Measurements from ENCODE around the gene LRP5.

Gene LRP5

DNA sequence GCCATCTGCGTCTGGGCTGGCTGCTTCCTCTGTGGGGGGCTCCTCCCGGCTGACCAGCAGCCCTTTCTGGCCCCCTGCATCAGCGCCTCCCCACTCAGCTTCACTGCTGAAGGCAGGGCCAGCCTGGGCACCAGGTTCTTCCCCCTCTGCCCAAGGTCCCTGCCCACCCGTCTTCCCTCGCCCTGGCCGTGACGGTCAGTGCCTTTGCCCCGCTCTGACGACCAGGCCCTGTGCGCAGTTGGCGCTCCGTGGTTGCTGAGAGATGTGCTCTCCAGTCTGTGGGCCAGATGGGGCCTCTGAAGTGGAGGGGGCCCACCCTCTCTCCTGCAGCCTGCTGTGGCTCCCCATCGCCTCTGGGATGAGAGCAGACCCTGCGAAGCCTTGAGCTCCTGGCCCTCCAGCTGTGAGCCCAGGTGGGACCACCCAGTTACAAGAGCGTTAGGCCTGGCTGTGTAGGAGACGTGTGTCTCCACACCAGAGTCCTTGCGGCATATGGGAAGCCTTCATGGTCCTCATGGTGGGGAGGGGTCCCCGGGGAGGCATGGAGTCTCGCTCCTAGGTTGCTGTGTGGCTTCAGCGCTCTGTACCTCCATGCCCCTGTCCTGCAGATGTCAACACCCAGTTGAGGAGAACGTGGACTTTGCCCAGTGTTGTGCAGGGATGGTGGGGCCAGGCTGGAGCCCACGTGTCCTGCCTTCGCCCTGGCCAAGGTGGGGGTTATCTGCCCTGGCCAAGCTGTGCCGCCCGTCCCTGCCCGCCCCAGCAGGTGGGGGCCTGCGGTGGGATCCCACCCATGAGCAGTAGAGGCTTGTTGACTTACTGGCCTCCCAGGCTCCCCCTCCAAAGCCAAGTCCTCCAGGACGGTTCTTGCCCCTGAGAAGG is 14.2 kb downstream of the LRP5 start:
- Histone ChIP-seq H3K9me3 (ENCODE audit: low read length) (no peaks in the 10 kb centered on the region), H3K27ac (ENCODE audit: low read depth, low read length) (no peak overlapping the region), H3K4me1 (ENCODE audit: insufficient read depth, low read length) (peaks cover 79% of the 10 kb centered on the region), H3K4me3 (ENCODE audit: low read depth in 1 of 2, low read length in 2 of 2) (no peak overlapping the region), H3K27me3 (ENCODE audit: control insufficient read depth in 1 of 2, insufficient read depth in 2 of 2, low read length in 2 of 2) (no peaks in the 10 kb centered on the region), H3K36me3 (ENCODE audit: insufficient read depth, low read length) (no peaks in the 10 kb centered on the region), H3K9ac (ENCODE audit: low read length) (no peak overlapping the region)

DNA sequence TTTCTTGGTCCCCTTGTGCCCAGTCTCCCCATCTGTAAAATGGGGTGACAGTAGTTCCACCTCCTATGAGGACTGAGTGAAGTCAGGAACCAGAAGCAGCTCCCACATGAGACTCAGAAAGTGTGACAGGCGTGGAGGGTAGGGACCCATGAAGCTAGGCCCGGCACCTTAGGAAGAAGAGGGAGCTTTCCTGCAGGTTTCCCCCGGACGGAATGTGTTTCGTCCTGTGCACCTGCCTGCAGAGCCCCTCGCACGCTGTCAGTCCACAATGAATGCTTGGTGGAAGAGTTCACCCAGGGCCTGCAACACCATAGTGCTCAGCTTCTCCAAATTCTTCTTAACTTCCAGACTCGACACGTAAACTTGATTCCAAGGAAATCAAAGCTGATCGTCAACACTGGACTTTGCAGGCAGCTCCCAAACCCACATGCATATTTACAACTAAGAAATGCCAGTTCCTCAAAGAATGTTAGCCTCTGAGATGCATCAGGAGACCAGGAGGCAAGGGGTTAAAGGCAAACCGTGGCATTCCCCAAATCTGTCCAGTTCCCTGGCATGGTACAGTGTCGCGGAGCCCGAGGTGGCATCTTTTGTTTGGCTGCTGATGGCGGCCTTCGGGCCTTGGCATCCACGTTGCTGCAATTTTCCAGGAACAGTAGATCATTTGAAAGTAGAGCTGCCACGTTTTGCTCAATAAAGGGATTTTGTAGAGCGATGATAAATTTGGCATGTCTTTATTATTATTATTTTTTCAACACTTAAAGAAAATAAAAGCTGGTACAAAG is 15.4 kb downstream of the LRP5 start:
- Histone ChIP-seq H3K27me3 (ENCODE audit: control insufficient read depth in 1 of 2, insufficient read depth in 2 of 2, low read length in 2 of 2) (no peaks in the 10 kb centered on the region), H3K4me3 (ENCODE audit: low read depth in 1 of 2, low read length in 2 of 2) (peak overlapping the region in 1 of 2 donors; percentile 33), H3K4me1 (ENCODE audit: insufficient read depth, low read length) (peaks cover 70% of the 10 kb centered on the region), H3K36me3 (ENCODE audit: insufficient read depth, low read length) (no peaks in the 10 kb centered on the region), H3K9ac (ENCODE audit: low read length) (no peak overlapping the region), H3K9me3 (ENCODE audit: low read length) (no peaks in the 10 kb centered on the region), H3K27ac (ENCODE audit: low read depth, low read length) (peak overlapping the region; percentile 44)

DNA sequence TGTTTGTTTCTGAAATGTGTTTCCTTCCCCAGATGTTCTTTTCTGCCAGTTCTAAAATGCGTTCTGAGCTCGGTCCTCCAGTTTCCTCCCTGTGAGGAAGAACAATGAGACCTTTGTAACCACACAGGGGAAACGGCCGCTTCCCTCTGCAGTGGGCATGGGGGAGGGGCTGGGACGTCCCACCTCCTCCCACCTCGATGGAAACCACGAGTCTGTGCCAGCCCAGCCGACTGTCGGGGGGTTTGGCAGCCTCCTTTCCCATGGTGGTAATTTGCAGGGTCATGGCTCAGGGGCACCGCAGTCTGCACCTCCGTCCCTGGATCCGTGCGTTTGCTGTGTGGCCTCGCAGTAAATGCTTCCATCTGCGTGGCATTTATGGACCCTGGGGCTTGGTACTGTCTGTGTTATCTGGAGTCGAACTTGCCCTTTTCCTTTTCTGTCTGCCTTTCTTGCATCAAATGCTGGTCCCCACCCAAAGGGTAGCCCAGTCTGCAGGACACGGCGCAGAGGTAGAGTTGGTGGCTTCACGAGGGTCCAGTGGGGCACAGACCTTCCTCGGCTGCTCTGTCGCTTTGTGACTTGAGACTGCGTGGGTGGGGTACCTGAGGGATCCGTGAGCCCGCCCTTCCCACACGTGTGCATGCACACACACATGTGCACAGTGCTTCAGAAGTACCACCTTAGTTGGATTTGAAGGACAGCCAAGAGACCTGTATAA is 16.1 kb downstream of the LRP5 start:
- H3K9me3 ChIP-seq (ENCODE audit: low read length) = no peaks in the 10 kb centered on the region
- H3K36me3 ChIP-seq (ENCODE audit: insufficient read depth, low read length) = no peaks in the 10 kb centered on the region
- H3K4me1 ChIP-seq (ENCODE audit: insufficient read depth, low read length) = peaks cover 75% of the 10 kb centered on the region
- H3K9ac ChIP-seq (ENCODE audit: low read length) = no peak overlapping the region
- H3K4me3 ChIP-seq (ENCODE audit: low read depth in 1 of 2, low read length in 2 of 2) = peak overlapping the region in 1 of 2 donors; percentile 33
- H3K27me3 ChIP-seq (ENCODE audit: control insufficient read depth in 1 of 2, insufficient read depth in 2 of 2, low read length in 2 of 2) = no peaks in the 10 kb centered on the region
- peak overlapping the region; percentile 44 for H3K27ac ChIP-seq (ENCODE audit: low read depth, low read length)

DNA sequence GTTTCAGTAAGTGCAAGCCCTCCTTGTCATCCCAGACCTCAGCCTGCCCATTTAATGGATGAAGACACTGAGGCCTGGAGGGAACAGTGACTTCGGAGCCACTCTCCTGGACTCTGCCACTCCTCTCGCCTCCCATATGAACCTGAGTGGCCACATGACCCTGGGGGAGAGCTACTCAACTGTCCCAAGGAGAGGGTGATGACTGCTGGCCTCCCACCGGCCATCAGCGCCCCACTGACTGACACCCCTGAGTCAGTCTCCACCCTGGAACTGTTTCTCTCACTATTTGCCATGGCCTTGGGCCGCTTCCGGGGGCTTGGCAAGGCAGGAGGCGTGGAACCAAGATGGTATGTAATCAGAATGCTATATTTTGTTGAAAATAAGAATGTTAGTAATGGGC is 17.1 kb downstream of the LRP5 start:
- no peak overlapping the region for H3K4me3 ChIP-seq (ENCODE audit: low read depth in 1 of 2, low read length in 2 of 2)
- no peak overlapping the region for H3K9ac ChIP-seq (ENCODE audit: low read length)
- H3K36me3 ChIP-seq (ENCODE audit: insufficient read depth, low read length) = no peaks in the 10 kb centered on the region
- no peaks in the 10 kb centered on the region for H3K27me3 ChIP-seq (ENCODE audit: control insufficient read depth in 1 of 2, insufficient read depth in 2 of 2, low read length in 2 of 2)
- no peak overlapping the region for H3K27ac ChIP-seq (ENCODE audit: low read depth, low read length)
- peaks cover 73% of the 10 kb centered on the region for H3K4me1 ChIP-seq (ENCODE audit: insufficient read depth, low read length)
- H3K9me3 ChIP-seq (ENCODE audit: low read length) = no peaks in the 10 kb centered on the region

DNA sequence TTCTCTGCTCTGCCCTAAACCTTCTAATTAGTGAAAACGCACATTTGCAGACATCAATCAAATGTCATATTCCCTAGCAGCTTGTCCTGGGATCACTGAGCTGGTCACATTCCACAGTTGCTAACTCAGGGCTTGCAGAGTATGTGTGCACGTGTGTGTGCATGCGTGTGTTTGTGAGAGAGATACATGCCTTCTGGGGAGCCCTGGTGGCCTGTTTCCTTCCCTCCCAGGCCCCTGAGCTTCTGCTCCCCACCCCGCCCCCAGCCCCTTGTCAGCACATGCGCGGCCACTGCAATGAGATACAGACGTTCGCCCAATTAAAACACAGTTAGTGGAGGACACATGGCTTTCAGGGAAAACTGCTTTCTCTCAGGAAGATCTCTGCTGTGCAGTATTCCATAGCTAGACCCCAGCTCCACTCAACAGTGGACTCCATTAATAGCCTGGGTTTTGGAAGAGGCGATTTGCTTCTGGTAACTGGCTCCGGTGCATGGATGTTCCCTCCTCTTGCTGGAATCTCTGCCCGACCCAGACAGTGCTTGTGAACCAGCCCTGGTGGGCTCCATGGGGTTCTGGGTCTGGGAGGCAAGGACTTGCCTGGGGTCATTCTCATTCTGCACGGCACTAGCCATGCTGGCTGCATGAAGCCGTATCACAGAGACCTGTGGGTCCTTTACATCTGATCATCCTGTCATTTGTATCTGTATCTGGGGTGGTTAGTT is 17.7 kb downstream of the LRP5 start:
- no peak overlapping the region for H3K9ac ChIP-seq (ENCODE audit: low read length)
- peaks cover 67% of the 10 kb centered on the region for H3K4me1 ChIP-seq (ENCODE audit: insufficient read depth, low read length)

DNA sequence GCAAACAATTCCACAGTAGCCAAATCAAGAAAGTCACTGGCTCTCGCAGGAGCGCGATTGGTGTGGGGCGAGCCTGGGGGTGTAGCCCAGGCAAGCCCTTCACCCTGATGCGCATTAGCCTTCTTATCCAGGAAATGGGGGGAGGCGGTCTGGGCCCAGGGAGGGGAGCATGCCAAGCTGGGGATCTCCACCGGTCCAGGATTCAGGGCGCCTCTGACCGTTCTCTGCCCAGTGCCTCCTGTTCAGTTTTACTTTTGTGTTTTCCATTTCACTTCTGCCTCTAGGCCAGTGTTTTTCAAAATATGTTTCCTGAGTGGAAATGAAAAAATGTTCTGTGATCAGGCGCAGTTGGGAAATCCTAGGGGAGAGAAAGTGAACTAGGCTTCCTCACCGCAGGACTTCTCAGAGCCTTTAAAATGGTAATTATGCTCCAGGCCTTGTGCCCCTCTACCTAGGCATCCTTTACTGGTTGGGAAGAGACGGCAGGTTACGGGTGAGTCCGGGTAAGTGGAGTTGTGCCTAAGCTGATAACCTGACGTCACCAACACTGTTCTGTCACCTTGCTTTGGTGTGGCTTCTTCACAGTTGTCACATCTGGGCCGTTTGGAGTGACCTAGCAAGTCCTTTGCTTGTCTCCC is 18.4 kb downstream of the LRP5 start:
- Histone ChIP-seq H3K9me3 (ENCODE audit: low read length) (no peaks in the 10 kb centered on the region), H3K27ac (ENCODE audit: low read depth, low read length) (no peak overlapping the region), H3K4me3 (ENCODE audit: low read depth in 1 of 2, low read length in 2 of 2) (no peak overlapping the region), H3K27me3 (ENCODE audit: control insufficient read depth in 1 of 2, insufficient read depth in 2 of 2, low read length in 2 of 2) (no peaks in the 10 kb centered on the region), H3K4me1 (ENCODE audit: insufficient read depth, low read length) (peaks cover 67% of the 10 kb centered on the region), H3K9ac (ENCODE audit: low read length) (no peak overlapping the region), H3K36me3 (ENCODE audit: insufficient read depth, low read length) (no peaks in the 10 kb centered on the region)

More for the DNA sequence above, 17.7 kb downstream of the LRP5 start:
- Histone ChIP-seq H3K9me3 (ENCODE audit: low read length) (no peaks in the 10 kb centered on the region), H3K36me3 (ENCODE audit: insufficient read depth, low read length) (no peaks in the 10 kb centered on the region), H3K4me3 (ENCODE audit: low read depth in 1 of 2, low read length in 2 of 2) (no peak overlapping the region), H3K27me3 (ENCODE audit: control insufficient read depth in 1 of 2, insufficient read depth in 2 of 2, low read length in 2 of 2) (no peaks in the 10 kb centered on the region), H3K27ac (ENCODE audit: low read depth, low read length) (peak overlapping the region; percentile 25)

DNA sequence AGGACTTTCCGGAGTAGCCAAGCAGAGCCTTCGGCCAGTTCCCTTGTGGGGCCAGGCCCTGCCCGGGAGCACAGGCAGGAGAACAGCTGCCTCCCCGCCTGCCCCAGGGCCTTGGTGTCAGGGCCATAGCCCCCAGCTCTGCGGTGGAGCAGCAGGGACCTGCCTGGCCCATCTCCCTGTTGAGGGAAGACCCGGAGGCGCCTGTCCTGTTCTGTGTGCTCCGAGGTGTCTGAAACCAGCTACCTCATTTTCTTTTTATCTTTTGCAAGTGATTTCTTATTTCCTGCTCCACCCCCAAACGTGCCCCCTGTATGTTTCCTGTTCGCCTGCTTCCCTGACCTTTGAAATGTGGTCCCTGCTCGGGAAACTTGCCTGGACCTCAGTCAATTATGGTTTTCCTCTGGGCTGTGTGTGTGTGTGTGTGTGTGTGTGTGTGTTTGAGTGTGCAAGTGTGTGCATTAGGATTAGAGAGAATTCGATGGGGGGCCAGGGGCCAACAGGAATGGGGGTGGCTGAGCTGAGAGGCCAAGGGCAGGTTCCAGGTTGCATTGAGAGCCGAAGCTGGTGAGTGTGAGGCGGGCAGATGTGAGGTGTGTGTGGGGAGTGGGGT is 19.1 kb downstream of the LRP5 start:
- no peaks in the 10 kb centered on the region for H3K9me3 ChIP-seq (ENCODE audit: low read length)
- H3K9ac ChIP-seq (ENCODE audit: low read length) = no peak overlapping the region
- peaks cover 71% of the 10 kb centered on the region for H3K4me1 ChIP-seq (ENCODE audit: insufficient read depth, low read length)
- H3K27me3 ChIP-seq (ENCODE audit: control insufficient read depth in 1 of 2, insufficient read depth in 2 of 2, low read length in 2 of 2) = no peaks in the 10 kb centered on the region
- no peak overlapping the region for H3K4me3 ChIP-seq (ENCODE audit: low read depth in 1 of 2, low read length in 2 of 2)
- no peaks in the 10 kb centered on the region for H3K36me3 ChIP-seq (ENCODE audit: insufficient read depth, low read length)
- no peak overlapping the region for H3K27ac ChIP-seq (ENCODE audit: low read depth, low read length)

DNA sequence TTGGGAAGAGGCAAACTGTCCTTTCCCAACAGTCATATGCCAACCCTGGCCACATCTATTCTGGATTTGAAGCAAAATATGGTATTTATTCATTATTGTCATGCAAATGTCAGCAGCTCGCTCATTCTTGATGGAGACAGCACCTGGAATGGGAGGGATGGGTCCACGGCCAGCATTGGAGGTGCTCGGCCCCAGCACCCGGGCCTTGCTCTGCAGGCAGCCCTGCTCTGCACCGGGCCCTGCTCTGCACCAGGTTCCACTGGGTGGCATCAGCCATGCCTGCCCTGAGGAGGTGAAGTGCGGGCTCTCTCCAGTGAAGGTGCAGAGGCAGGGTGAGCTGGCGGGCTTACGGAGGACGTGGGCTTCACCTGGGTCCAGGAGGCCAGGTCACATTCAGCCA is 19.8 kb downstream of the LRP5 start:
- Histone ChIP-seq H3K27ac (ENCODE audit: low read depth, low read length) (no peak overlapping the region), H3K9me3 (ENCODE audit: low read length) (no peaks in the 10 kb centered on the region), H3K4me3 (ENCODE audit: low read depth in 1 of 2, low read length in 2 of 2) (no peak overlapping the region), H3K27me3 (ENCODE audit: control insufficient read depth in 1 of 2, insufficient read depth in 2 of 2, low read length in 2 of 2) (no peaks in the 10 kb centered on the region), H3K36me3 (ENCODE audit: insufficient read depth, low read length) (no peaks in the 10 kb centered on the region), H3K4me1 (ENCODE audit: insufficient read depth, low read length) (peaks cover 71% of the 10 kb centered on the region), H3K9ac (ENCODE audit: low read length) (no peak overlapping the region)

DNA sequence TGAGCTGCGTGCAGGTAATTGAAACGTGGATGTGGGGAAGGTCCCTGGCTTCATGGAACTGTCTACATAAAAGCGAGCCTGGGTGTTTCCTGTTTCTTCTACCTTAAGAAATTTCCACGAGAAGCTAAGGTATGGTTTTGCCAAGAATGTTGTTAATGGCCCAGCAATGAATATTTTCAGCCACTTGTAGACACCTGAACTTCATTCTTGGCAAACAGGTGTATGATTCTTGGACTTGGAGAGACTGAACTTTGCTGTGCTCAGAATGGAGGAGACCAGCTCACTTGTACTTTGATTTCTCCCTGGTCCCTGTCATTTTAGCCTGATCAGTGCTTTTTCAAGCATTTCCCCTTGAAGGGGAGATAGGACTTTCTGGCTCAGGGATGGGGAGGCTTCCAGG is 20.8 kb downstream of the LRP5 start:
- Histone ChIP-seq H3K4me1 (ENCODE audit: insufficient read depth, low read length) (peaks cover 71% of the 10 kb centered on the region), H3K36me3 (ENCODE audit: insufficient read depth, low read length) (no peaks in the 10 kb centered on the region), H3K27ac (ENCODE audit: low read depth, low read length) (no peak overlapping the region), H3K4me3 (ENCODE audit: low read depth in 1 of 2, low read length in 2 of 2) (no peak overlapping the region), H3K9me3 (ENCODE audit: low read length) (no peaks in the 10 kb centered on the region), H3K9ac (ENCODE audit: low read length) (no peak overlapping the region), H3K27me3 (ENCODE audit: control insufficient read depth in 1 of 2, insufficient read depth in 2 of 2, low read length in 2 of 2) (no peaks in the 10 kb centered on the region)

DNA sequence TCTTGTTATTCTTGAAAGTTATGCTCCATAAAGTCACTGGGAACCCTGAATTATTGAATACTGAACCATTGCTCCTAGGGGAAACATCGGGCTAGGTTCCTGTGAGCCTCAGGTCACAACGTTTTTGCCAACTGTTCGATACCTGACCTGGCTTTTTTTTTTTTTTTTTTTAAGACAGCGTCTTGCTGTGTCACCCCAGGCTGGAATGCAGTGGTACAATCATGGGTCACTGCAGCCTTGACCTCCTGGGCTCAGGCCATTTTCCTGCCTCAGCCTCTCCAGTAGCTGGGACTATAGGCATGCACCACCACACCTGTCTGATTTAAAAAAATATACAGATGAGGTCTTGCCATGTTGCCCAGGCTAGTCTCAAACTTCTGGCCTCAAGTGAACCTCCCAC is 22.5 kb downstream of the LRP5 start:
- H3K4me1 ChIP-seq (ENCODE audit: insufficient read depth, low read length) = peaks cover 66% of the 10 kb centered on the region
- H3K9ac ChIP-seq (ENCODE audit: low read length) = no peak overlapping the region
- no peaks in the 10 kb centered on the region for H3K27me3 ChIP-seq (ENCODE audit: control insufficient read depth in 1 of 2, insufficient read depth in 2 of 2, low read length in 2 of 2)

More for the DNA sequence above, 22.5 kb downstream of the LRP5 start:
- H3K36me3 ChIP-seq (ENCODE audit: insufficient read depth, low read length) = no peaks in the 10 kb centered on the region
- no peak overlapping the region for H3K4me3 ChIP-seq (ENCODE audit: low read depth in 1 of 2, low read length in 2 of 2)
- no peaks in the 10 kb centered on the region for H3K9me3 ChIP-seq (ENCODE audit: low read length)
- no peak overlapping the region for H3K27ac ChIP-seq (ENCODE audit: low read depth, low read length)
